SK-N-SH treated with all-trans-retinoic acid at 6 μM for 48 hours (cell line): ENCODE results near the gene KCNG2.
"Not testable (repeated sequence)": the region's sequence is repeated elsewhere in the genome, so short reads cannot be mapped to it uniquely, and the experiment has no call there.

ENCODE experiments used
- ATAC-seq: fragments of 200-7000 bp; cut with Tn5 transposase; 3 replicates; pipeline ENCODE4 v1.9.1; 2020; ENCODE audit warnings: mild to moderate bottlenecking, moderate library complexity
- BACH2 ChIP-seq: fragments of 250-450 bp; sonication (Bioruptor Pico); IDR thresholded peaks from 2 replicates; pipeline ENCODE4 v1.9.0; 2021; ENCODE audit warnings: mild to moderate bottlenecking, borderline replicate concordance
- CSDC2 ChIP-seq: fragments of 250-450 bp; sonication (Bioruptor Pico); IDR thresholded peaks from 2 replicates; pipeline ENCODE4 v1.5.0; 2020; ENCODE audit warnings: mild to moderate bottlenecking, moderate library complexity
- CSRNP3 ChIP-seq: fragments of 250-450 bp; sonication (Bioruptor Pico); IDR thresholded peaks from 2 replicates; pipeline ENCODE4 v1.5.1; 2021; ENCODE audit warnings: mild to moderate bottlenecking, moderate library complexity
- ESRRG ChIP-seq: fragments of 250-450 bp; sonication (Bioruptor Pico); IDR thresholded peaks from 2 replicates; pipeline ENCODE4 v1.6.1; 2021; ENCODE audit warnings: mild to moderate bottlenecking
- GLIS3 ChIP-seq: fragments of 250-450 bp; sonication (Bioruptor Pico); IDR thresholded peaks from 2 replicates; pipeline ENCODE4 v1.5.0; 2020; ENCODE audit warnings: mild to moderate bottlenecking, moderate library complexity
- ISL1 ChIP-seq: fragments of 250-450 bp; sonication (Bioruptor Pico); IDR thresholded peaks from 2 replicates; pipeline ENCODE4 v2.1.2; 2022; ENCODE audit warnings: mild to moderate bottlenecking, moderate library complexity
- OSR1 ChIP-seq: fragments of 250-450 bp; sonication (Bioruptor Pico); IDR thresholded peaks from 2 replicates; pipeline ENCODE4 v1.8.0; 2022; ENCODE audit warnings: moderate library complexity, mild to moderate bottlenecking, inconsistent platforms
- PATZ1 ChIP-seq: fragments of 250-450 bp; sonication (Bioruptor Pico); IDR thresholded peaks from 2 replicates; pipeline ENCODE4 v1.8.0; 2020; ENCODE audit warnings: mild to moderate bottlenecking, moderate library complexity, borderline replicate concordance
- POU6F1 ChIP-seq: fragments of 250-450 bp; sonication (Bioruptor Pico); IDR thresholded peaks from 2 replicates; pipeline ENCODE4 v1.8.0; 2021; ENCODE audit warnings: low read depth, mild to moderate bottlenecking, moderate library complexity, borderline replicate concordance
- PPARA ChIP-seq: fragments of 250-450 bp; sonication (Bioruptor Pico); IDR thresholded peaks from 2 replicates; pipeline ENCODE4 v1.5.0; 2020; ENCODE audit warnings: mild to moderate bottlenecking, borderline replicate concordance
- SNAI2 ChIP-seq: fragments of 250-450 bp; sonication (Bioruptor Pico); IDR thresholded peaks from 2 replicates; pipeline ENCODE4 v1.5.0; 2020; ENCODE audit warnings: mild to moderate bottlenecking, moderate library complexity
- TCF4 ChIP-seq: fragments of 250-450 bp; sonication (Bioruptor Pico); IDR thresholded peaks from 2 replicates; pipeline ENCODE4 v1.8.0; 2021; ENCODE audit warnings: mild to moderate bottlenecking, moderate library complexity, borderline replicate concordance
- TOX ChIP-seq: fragments of 250-450 bp; sonication (Bioruptor Pico); IDR thresholded peaks from 2 replicates; pipeline ENCODE4 v1.8.0; 2021; ENCODE audit warnings: mild to moderate bottlenecking, moderate library complexity, borderline replicate concordance
- TSHZ2 ChIP-seq: fragments of 250-450 bp; sonication (Bioruptor Pico); IDR thresholded peaks from 2 replicates; pipeline ENCODE4 v1.5.0; 2020; ENCODE audit warnings: mild to moderate bottlenecking, moderate library complexity
- ZC3H10 ChIP-seq: fragments of 250-450 bp; sonication (Bioruptor Pico); IDR thresholded peaks from 2 replicates; pipeline ENCODE4 v1.5.1; 2021; ENCODE audit warnings: mild to moderate bottlenecking, moderate library complexity
- ZFP3 ChIP-seq: fragments of 250-450 bp; sonication (Bioruptor Pico); IDR thresholded peaks from 2 replicates; pipeline ENCODE4 v1.5.0; 2020; ENCODE audit warnings: mild to moderate bottlenecking, moderate library complexity
- ZFP30 ChIP-seq: fragments of 450-650 bp; formaldehyde crosslinking; IDR thresholded peaks from 2 replicates; pipeline ENCODE4 v1.5.0; 2022; ENCODE audit warnings: mild to moderate bottlenecking, moderate library complexity
- ZNF70 ChIP-seq: fragments of 450-650 bp; formaldehyde crosslinking; IDR thresholded peaks from 2 replicates; pipeline ENCODE4 v1.5.0; 2020; ENCODE audit warnings: mild to moderate bottlenecking, moderate library complexity
- ZNF8 ChIP-seq: fragments of 450-650 bp; formaldehyde crosslinking; IDR thresholded peaks from 2 replicates; pipeline ENCODE4 v1.5.0; 2020; ENCODE audit warnings: mild to moderate bottlenecking, moderate library complexity

Gene KCNG2

GRCh38 chr18:79877163-79878091 lies 79.7 kb downstream of the KCNG2 start:
- TF ChIP-seq BACH2 (CRISPR knock-in tag) (no peak), TCF4 (CRISPR knock-in tag) (no peak)

GRCh38 chr18:79878246-79878645 lies 80.5 kb downstream of the KCNG2 start:
- ATAC-seq = not testable (repeated sequence)

More at GRCh38 chr18:79877163-79878091, 79.7 kb downstream of the KCNG2 start:
- peak; percentile 33; the same call in 2 of the 3 replicates for ATAC-seq

GRCh38 chr18:79878741-79879378 lies 81.1 kb downstream of the KCNG2 start:
- no peak for ATAC-seq
- TF ChIP-seq BACH2 (CRISPR knock-in tag) = no peak
- TF ChIP-seq GLIS3 (CRISPR knock-in tag) = no peak
- TF ChIP-seq ZNF8 (CRISPR knock-in tag) = no peak
- no peak for TF ChIP-seq PPARA (CRISPR knock-in tag)
- no peak for TF ChIP-seq TOX (CRISPR knock-in tag)
- no peak for TF ChIP-seq ESRRG (CRISPR knock-in tag)
- no peak for TF ChIP-seq POU6F1
- no peak for TF ChIP-seq PATZ1 (CRISPR knock-in tag)
- TF ChIP-seq, all 23 proteins: peak for 0

- no peak for TF ChIP-seq TOX (CRISPR knock-in tag)
- no peak for TF ChIP-seq ZC3H10
- no peak for TF ChIP-seq BACH2 (CRISPR knock-in tag)
- no peak for TF ChIP-seq ZFP30 (CRISPR knock-in tag)
- no peak for TF ChIP-seq ZNF70 (CRISPR knock-in tag)
- no peak for TF ChIP-seq ISL1
- TF ChIP-seq SNAI2 = no peak
- no peak for TF ChIP-seq CSDC2 (CRISPR knock-in tag)
- no peak for TF ChIP-seq PPARA (CRISPR knock-in tag)
- ATAC-seq = no peak
Measured at GRCh38 chr18:79879566-79879965, 81.8 kb downstream of the KCNG2 start.

GRCh38 chr18:79881695-79882094 lies 84.0 kb downstream of the KCNG2 start:
- ATAC-seq = no peak
- no peak for TF ChIP-seq CSRNP3 (CRISPR knock-in tag)
- no peak for TF ChIP-seq PATZ1 (CRISPR knock-in tag)
- no peak for TF ChIP-seq TSHZ2 (CRISPR knock-in tag)
- no peak for TF ChIP-seq ZFP3 (CRISPR knock-in tag)
- no peak for TF ChIP-seq PPARA (CRISPR knock-in tag)
- no peak for TF ChIP-seq OSR1 (CRISPR knock-in tag)
- TF ChIP-seq CSDC2 (CRISPR knock-in tag) = no peak
- no peak for TF ChIP-seq SNAI2
- no peak for TF ChIP-seq ZNF8 (CRISPR knock-in tag)
- no peak for TF ChIP-seq ISL1
- no peak for TF ChIP-seq GLIS3 (CRISPR knock-in tag)
- TF ChIP-seq TCF4 (CRISPR knock-in tag) = no peak
